HCT116 (cell line): ENCODE data around the gene RAD50. TPM values are rescaled to one million over a fixed set of nuclear protein-coding genes. Genes with fewer than 3 reads are reported as not detected.
"Not testable (repeated sequence)": the region's sequence is repeated elsewhere in the genome, so short reads cannot be mapped to it uniquely, and the experiment has no call there.

Source experiments
- ATAC-seq: fragments of 200-7000 bp; cut with Tn5 transposase; 2 replicates; pipeline ENCODE4 v1.9.1; 2020; ENCODE audit warnings: mild to moderate bottlenecking, moderate library complexity
- BruUV-seq: library from RNA; stranded (reverse); fragments of 400-500 nt; replicated peaks from 2 replicates; lab custom pipeline; 2021; lab: Mats Ljungman, UMichigan
- CTCF ChIA-PET: fragments of 300-600 bp; sonication (Branson Sonifier 250); formaldehyde crosslinking; loops from one replicate; lab custom pipeline; 2021; ENCODE audit warnings: antibody characterized with exemption; lab: Charles Lee
- POLR2A ChIA-PET: fragments of 300-600, 350-600 bp; sonication (Branson Sonifier 250); formaldehyde crosslinking; loops from one replicate; lab custom pipeline; 2021; ENCODE audit warnings: antibody characterized with exemption; lab: Charles Lee
- RAD21 ChIA-PET, 2 experiments: fragments of 300-600 bp; sonication (Branson Sonifier 250); formaldehyde crosslinking; loops; one replicate each; lab custom pipeline; 2023; ENCODE audit warnings: low total read pairs in 2 of 2; ENCODE audit not compliant: uncharacterized antibody in 2 of 2, unreplicated experiment in 2 of 2, low non-redundant PET in 1 of 2; lab: Charles Lee
- DNase-seq: peaks from one replicate; pipeline ENCODE4 v3.0.0-alpha.2; 2010; ENCODE audit warnings: low read depth, low spot score
- H2AFZ ChIP-seq: fragments of 200-600 bp; shearing (Covaris generic), sonication (generic); 2 replicates; pipeline ENCODE4 v1.6.1; 2017; ENCODE audit warnings: low read depth, mixed run types, mixed read lengths, antibody characterized with exemption, low read length; ENCODE audit not compliant: poor library complexity, severe bottlenecking
- H3K27ac ChIP-seq: 2 replicates; pipeline ENCODE4 v1.5.1; 2012; ENCODE audit warnings: low read depth, low read length
- H3K27me3 ChIP-seq: fragments of 200-600 bp; sonication (generic); 2 replicates; pipeline ENCODE4 v1.6.1; 2016; ENCODE audit warnings: mixed run types, low read length, mixed read lengths; ENCODE audit not compliant: insufficient read depth
- H3K36me3 ChIP-seq, 2 experiments: fragments of 200-500 bp in 1 of 2; fragments of 200-600 bp in 1 of 2; sonication (Bioruptor generic) in 1 of 2; sonication (generic) in 1 of 2; 2 replicates each; pipeline versions ENCODE4 v1.5.1 to v1.6.1; 2014 to 2016; ENCODE audit warnings: low read length in 2 of 2, inconsistent platforms in 1 of 2, mixed read lengths in 1 of 2, mixed run types in 1 of 2; ENCODE audit not compliant: insufficient read depth in 2 of 2, control insufficient read depth in 1 of 2
- H3K4me1 ChIP-seq, 2 experiments: fragments of 200-600 bp in 1 of 2; sonication (generic) in 1 of 2; 2 replicates each; pipeline versions ENCODE4 v1.5.1 to v1.6.1; 2012 to 2017; ENCODE audit warnings: low read length in 2 of 2, inconsistent platforms in 1 of 2, mild to moderate bottlenecking in 1 of 2, mixed read lengths in 1 of 2, mixed run types in 1 of 2, moderate library complexity in 1 of 2; ENCODE audit not compliant: insufficient read depth in 2 of 2, control insufficient read depth in 1 of 2
- H3K4me2 ChIP-seq: fragments of 200-600 bp; sonication (generic); 2 replicates; pipeline ENCODE4 v1.6.1; 2017; ENCODE audit warnings: mixed run types, low read length, mixed read lengths
- H3K4me3 ChIP-seq, 2 experiments: fragments of 200-600 bp in 1 of 2; sonication (generic) in 1 of 2; replicated peaks in 1 of 2; 2 replicates each; pipeline ENCODE4 v1.5.1; 2011 to 2016; ENCODE audit warnings: low read length in 2 of 2, control low read depth in 1 of 2, low read depth in 1 of 2, mild to moderate bottlenecking in 1 of 2, mixed read lengths in 1 of 2, mixed run types in 1 of 2
- H3K79me2 ChIP-seq: fragments of 200-600 bp; sonication (generic); 2 replicates; pipeline ENCODE4 v1.6.1; 2017; ENCODE audit warnings: mild to moderate bottlenecking, mixed run types, low read length, moderate library complexity, mixed read lengths; ENCODE audit not compliant: insufficient read depth
- H3K9ac ChIP-seq: fragments of 200-600 bp; sonication (generic); 2 replicates; pipeline ENCODE4 v1.6.1; 2016; ENCODE audit warnings: low read length, mixed read lengths
- H3K9me2 ChIP-seq: fragments of 200-600 bp; sonication (generic), shearing (Covaris generic); 2 replicates; pipeline ENCODE4 v1.6.1; 2017; ENCODE audit warnings: mixed run types, mild to moderate bottlenecking, moderate library complexity; ENCODE audit not compliant: insufficient read depth
- H3K9me3 ChIP-seq, 2 experiments: fragments of 200-500 bp in 1 of 2; fragments of 200-600 bp in 1 of 2; sonication (Bioruptor generic) in 1 of 2; sonication (generic) in 1 of 2; 2 replicates each; pipeline ENCODE4 v1.6.1; 2014 to 2017; ENCODE audit warnings: low read length in 2 of 2, mixed read lengths in 2 of 2, inconsistent platforms in 1 of 2, low read depth in 1 of 2, mild to moderate bottlenecking in 1 of 2, mixed run types in 1 of 2, moderate library complexity in 1 of 2; ENCODE audit not compliant: control insufficient read depth in 1 of 2, insufficient read depth in 1 of 2
- H4K20me1 ChIP-seq: fragments of 200-600 bp; sonication (generic), shearing (Covaris generic); 2 replicates; pipeline ENCODE4 v1.6.1; 2017; ENCODE audit warnings: mixed run types, mild to moderate bottlenecking, moderate library complexity; ENCODE audit not compliant: insufficient read depth
- CBX3 ChIP-seq: IDR thresholded peaks from 2 replicates; pipeline ENCODE4 v1.6.1; 2012; ENCODE audit warnings: low read depth
- CEBPB ChIP-seq: IDR thresholded peaks from 2 replicates; pipeline ENCODE4 v1.6.1; 2012; ENCODE audit warnings: low read depth
- EGR1 ChIP-seq: IDR thresholded peaks from 2 replicates; pipeline ENCODE4 v1.6.1; 2012; ENCODE audit warnings: low read depth
- EZH2phosphoT487 ChIP-seq: fragments of 200-600 bp; IDR thresholded peaks from 2 replicates; pipeline ENCODE4 v1.6.1; 2018; ENCODE audit warnings: antibody characterized with exemption, borderline replicate concordance
- POLR2A ChIP-seq: IDR thresholded peaks from 2 replicates; pipeline ENCODE4 v1.7.0; 2011; ENCODE audit warnings: borderline replicate concordance; ENCODE audit not compliant: insufficient read depth, insufficient read length; ENCODE audit errors: extremely low read depth
- POLR2AphosphoS5 ChIP-seq: IDR thresholded peaks from 2 replicates; pipeline ENCODE4 v1.6.1; 2011; ENCODE audit warnings: mild to moderate bottlenecking, low read depth, low read length, moderate library complexity
- RAD21 ChIP-seq: IDR thresholded peaks from 2 replicates; pipeline ENCODE4 v1.6.1; 2012; ENCODE audit warnings: low read depth, mild to moderate bottlenecking
- TCF7L2 ChIP-seq: IDR thresholded peaks from 2 replicates; pipeline ENCODE4 v1.7.0; 2011; ENCODE audit warnings: borderline replicate concordance, inconsistent platforms; ENCODE audit not compliant: insufficient read depth, insufficient read length; ENCODE audit errors: extremely low read depth
- YY1 ChIP-seq: IDR thresholded peaks from 2 replicates; pipeline ENCODE4 v1.6.1; 2011; ENCODE audit warnings: low read length, low read depth, moderate library complexity, mild to moderate bottlenecking; ENCODE audit not compliant: insufficient replicate concordance; ENCODE audit errors: extremely low read depth
- ZFX ChIP-seq: fragments of 450-650 bp; IDR thresholded peaks from 2 replicates; pipeline ENCODE4 v1.6.1; 2017
- ZNF274 ChIP-seq: fragments of 200-500 bp; sonication (Bioruptor generic); IDR thresholded peaks from 2 replicates; pipeline ENCODE4 v1.6.1; 2014; ENCODE audit warnings: mild to moderate bottlenecking, low read depth, low read length, inconsistent platforms
- intact Hi-C: fragments of 100-400 bp; cut with micrococcal nuclease; formaldehyde crosslinking; loops from 2 replicates; pipeline ENCODE4 v1.10.0; 2022
- total RNA-seq: library from RNA; stranded (reverse); gene quantifications from one replicate; pipeline ENCODE4 v1.2.1, GENCODE V29; 2021; ENCODE audit not compliant: unreplicated experiment
- TF ChIP-seq, protein P1 (sequence below): IDR thresholded peaks from 2 replicates; pipeline ENCODE4 v1.6.1; 2012; ENCODE audit warnings: low read depth
- TF ChIP-seq, protein P2 (sequence below): IDR thresholded peaks from 2 replicates; pipeline ENCODE4 v1.6.1; 2012
- TF ChIP-seq, protein P3 (sequence below): IDR thresholded peaks from 2 replicates; pipeline ENCODE4 v1.6.1; 2011; ENCODE audit warnings: mild to moderate bottlenecking, low read length, moderate library complexity; ENCODE audit not compliant: insufficient replicate concordance; ENCODE audit errors: extremely low read depth

RAD50 gene
- total RNA-seq, 1 experiment from 2014 or later: 43.6 TPM

DNA sequence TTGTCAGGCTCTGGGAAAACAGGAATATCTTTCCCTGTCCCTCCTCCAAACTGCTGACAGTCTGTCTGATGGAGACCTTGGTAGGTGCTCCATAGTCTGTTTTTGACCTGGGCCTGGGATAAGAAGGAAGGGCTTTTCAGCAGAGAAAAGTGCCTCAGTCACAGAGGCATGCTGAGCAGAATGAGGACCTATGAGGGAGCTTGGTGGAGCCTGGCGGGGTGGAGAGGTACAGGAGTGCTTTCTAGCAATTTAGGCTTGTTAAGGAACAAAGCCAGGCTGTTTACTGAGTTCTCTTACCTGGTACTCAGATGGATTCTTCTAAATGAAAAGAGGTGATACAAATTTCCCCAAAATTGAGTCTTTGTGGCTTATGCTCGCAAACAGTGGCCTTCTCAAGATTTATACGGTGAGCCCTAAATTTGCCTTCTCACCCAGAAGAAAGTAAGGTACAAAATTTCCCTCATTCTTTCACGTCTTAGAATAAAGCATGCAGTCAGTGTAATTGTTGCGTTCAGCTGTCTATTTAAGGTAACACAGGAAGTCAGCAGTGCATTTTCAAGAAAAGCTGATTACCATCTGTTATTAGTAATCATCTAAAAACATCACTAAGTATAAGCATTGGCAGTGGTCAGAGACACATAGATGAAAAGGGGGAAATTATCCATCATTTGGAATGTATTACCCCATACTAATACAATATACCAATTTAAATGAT lies 72.6 kb downstream of the RAD50 start:
- no peaks in the 10 kb centered on the region for H3K4me1 ChIP-seq
- no peak for DNase-seq
- no peaks in the 10 kb centered on the region for H4K20me1 ChIP-seq
- CTCF ChIA-PET: no interaction called here
- TF ChIP-seq, protein P1, sequence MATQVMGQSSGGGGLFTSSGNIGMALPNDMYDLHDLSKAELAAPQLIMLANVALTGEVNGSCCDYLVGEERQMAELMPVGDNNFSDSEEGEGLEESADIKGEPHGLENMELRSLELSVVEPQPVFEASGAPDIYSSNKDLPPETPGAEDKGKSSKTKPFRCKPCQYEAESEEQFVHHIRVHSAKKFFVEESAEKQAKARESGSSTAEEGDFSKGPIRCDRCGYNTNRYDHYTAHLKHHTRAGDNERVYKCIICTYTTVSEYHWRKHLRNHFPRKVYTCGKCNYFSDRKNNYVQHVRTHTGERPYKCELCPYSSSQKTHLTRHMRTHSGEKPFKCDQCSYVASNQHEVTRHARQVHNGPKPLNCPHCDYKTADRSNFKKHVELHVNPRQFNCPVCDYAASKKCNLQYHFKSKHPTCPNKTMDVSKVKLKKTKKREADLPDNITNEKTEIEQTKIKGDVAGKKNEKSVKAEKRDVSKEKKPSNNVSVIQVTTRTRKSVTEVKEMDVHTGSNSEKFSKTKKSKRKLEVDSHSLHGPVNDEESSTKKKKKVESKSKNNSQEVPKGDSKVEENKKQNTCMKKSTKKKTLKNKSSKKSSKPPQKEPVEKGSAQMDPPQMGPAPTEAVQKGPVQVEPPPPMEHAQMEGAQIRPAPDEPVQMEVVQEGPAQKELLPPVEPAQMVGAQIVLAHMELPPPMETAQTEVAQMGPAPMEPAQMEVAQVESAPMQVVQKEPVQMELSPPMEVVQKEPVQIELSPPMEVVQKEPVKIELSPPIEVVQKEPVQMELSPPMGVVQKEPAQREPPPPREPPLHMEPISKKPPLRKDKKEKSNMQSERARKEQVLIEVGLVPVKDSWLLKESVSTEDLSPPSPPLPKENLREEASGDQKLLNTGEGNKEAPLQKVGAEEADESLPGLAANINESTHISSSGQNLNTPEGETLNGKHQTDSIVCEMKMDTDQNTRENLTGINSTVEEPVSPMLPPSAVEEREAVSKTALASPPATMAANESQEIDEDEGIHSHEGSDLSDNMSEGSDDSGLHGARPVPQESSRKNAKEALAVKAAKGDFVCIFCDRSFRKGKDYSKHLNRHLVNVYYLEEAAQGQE: no peak
- TF ChIP-seq, protein P2, sequence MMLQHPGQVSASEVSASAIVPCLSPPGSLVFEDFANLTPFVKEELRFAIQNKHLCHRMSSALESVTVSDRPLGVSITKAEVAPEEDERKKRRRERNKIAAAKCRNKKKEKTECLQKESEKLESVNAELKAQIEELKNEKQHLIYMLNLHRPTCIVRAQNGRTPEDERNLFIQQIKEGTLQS: no peak
- TF ChIP-seq EGR1 (no peak), CEBPB (no peak), RAD21 (no peak), ZFX (no peak), ZNF274 (no peak), CBX3 (no peak), POLR2A (no peak), EZH2phosphoT487 (no peak), POLR2AphosphoS5 (no peak), TCF7L2 (no peak), YY1 (no peak)
- TF ChIP-seq, protein P3, sequence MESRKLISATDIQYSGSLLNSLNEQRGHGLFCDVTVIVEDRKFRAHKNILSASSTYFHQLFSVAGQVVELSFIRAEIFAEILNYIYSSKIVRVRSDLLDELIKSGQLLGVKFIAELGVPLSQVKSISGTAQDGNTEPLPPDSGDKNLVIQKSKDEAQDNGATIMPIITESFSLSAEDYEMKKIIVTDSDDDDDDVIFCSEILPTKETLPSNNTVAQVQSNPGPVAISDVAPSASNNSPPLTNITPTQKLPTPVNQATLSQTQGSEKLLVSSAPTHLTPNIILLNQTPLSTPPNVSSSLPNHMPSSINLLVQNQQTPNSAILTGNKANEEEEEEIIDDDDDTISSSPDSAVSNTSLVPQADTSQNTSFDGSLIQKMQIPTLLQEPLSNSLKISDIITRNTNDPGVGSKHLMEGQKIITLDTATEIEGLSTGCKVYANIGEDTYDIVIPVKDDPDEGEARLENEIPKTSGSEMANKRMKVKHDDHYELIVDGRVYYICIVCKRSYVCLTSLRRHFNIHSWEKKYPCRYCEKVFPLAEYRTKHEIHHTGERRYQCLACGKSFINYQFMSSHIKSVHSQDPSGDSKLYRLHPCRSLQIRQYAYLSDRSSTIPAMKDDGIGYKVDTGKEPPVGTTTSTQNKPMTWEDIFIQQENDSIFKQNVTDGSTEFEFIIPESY: no peak
- RAD21 ChIA-PET: no interaction called here
- H3K4me3 ChIP-seq: no peak overlapping the region
- H3K9me2 ChIP-seq: no peaks in the 10 kb centered on the region
- POLR2A ChIA-PET: no interaction called here
- H3K36me3 ChIP-seq: peaks cover 4 to 7% of the 10 kb centered on the region in 2 experiments; a peak in 3 of 4 replicates
- no peak overlapping the region for H2AFZ ChIP-seq
- no peak overlapping the region for H3K9ac ChIP-seq
- H3K27ac ChIP-seq: no peak overlapping the region
- H3K9me3 ChIP-seq: no peaks in the 10 kb centered on the region
- no TSS peak for BruUV-seq
- no peaks in the 10 kb centered on the region for H3K79me2 ChIP-seq
- H3K27me3 ChIP-seq: no peaks in the 10 kb centered on the region
- intact Hi-C loops: no loop called here
- ATAC-seq: no peak
- H3K4me2 ChIP-seq: no peak overlapping the region

DNA sequence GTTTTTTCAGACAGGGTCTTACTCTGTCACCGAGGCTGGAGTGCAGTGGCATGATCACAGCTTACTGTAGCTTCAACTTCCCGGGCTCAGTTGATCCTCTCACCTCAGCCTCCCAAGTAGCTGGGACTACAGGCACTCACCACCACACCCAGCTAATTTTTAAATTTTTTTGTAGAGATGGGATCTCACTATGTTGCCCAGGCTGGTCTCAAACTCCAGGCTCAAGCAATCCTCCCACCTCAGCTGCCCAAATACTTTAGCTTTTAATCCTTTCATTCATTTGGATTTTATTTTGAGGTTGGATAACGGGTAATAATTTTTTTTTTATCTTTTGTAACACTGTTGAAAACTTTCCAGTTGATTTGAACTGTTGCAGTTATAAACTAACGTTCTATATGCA lies 76.8 kb downstream of the RAD50 start:
- H3K9ac ChIP-seq, H3K9me2 ChIP-seq, H3K4me1 ChIP-seq, H3K79me2 ChIP-seq, H4K20me1 ChIP-seq, H3K9me3 ChIP-seq, H2AFZ ChIP-seq, BruUV-seq, H3K4me2 ChIP-seq, CTCF ChIA-PET, POLR2A ChIA-PET, ATAC-seq, intact Hi-C loops, H3K27ac ChIP-seq, H3K4me3 ChIP-seq, DNase-seq, RAD21 ChIA-PET, H3K27me3 ChIP-seq: not testable (repeated sequence)
- peaks cover 14 to 19% of the 10 kb centered on the region in 2 experiments for H3K36me3 ChIP-seq
